Peyer's patch (tissue), 4 donors: Measurements from ENCODE around the gene DMD. TPM values are rescaled to one million over a fixed set of nuclear protein-coding genes. Genes with fewer than 3 reads are reported as not detected.

ENCODE experiments used
- DNase-seq, 3 donors: peaks; one replicate each; pipeline ENCODE4 v3.0.0-alpha.2; 2017 to 2019
- H3K27ac ChIP-seq, 4 donors: fragments of 200-600 bp; sonication (generic); one replicate each; pipeline ENCODE4 v1.5.1; 2016 to 2019
- H3K27me3 ChIP-seq, 2 donors: fragments of 200-600 bp; sonication (generic); one replicate each; pipeline ENCODE4 v1.5.1; 2019
- H3K36me3 ChIP-seq, 3 donors: fragments of 200-600 bp; sonication (generic); one replicate each; pipeline ENCODE4 v1.5.1; 2016 to 2019
- H3K4me1 ChIP-seq, 4 donors: fragments of 200-600 bp; sonication (generic); one replicate each; pipeline ENCODE4 v1.5.1; 2016 to 2019
- H3K4me3 ChIP-seq, 4 donors: fragments of 200-600 bp; sonication (generic); 1 replicate in 3 of 4; 2 replicates in 1 of 4; pipeline ENCODE4 v1.5.1; 2016 to 2019; ENCODE audit warnings: mild to moderate bottlenecking in 1 of 4
- H3K9me3 ChIP-seq, 4 donors: fragments of 200-600 bp; sonication (generic); one replicate each; pipeline ENCODE4 v1.5.1; 2016 to 2019; ENCODE audit warnings: mild to moderate bottlenecking in 1 of 4
- CTCF ChIP-seq, 6 experiments: fragments of 450-650 bp in 4 of 6; fragments of 200-600 bp in 2 of 6; sonication (generic) in 1 of 6; IDR thresholded peaks; one replicate each; pipeline ENCODE4 v1.5.1; 2017 to 2019; ENCODE audit warnings: antibody characterized with exemption in 6 of 6, mild to moderate bottlenecking in 3 of 6, moderate library complexity in 1 of 6
- POLR2A ChIP-seq, 2 donors: fragments of 450-650 bp; IDR thresholded peaks; one replicate each; pipeline ENCODE4 v1.5.1; 2017; ENCODE audit warnings: antibody characterized with exemption in 2 of 2, mild to moderate bottlenecking in 2 of 2, moderate library complexity in 2 of 2
- total RNA-seq, 4 donors: library from RNA; depleted of rRNA; stranded (reverse); fragments of >200 nt; gene quantifications; one replicate each; pipeline ENCODE4 v1.1.0, GENCODE V29; 2016

DMD gene
- total RNA-seq, 4 donors from 2014 or later, result 15.8 to 109 (median 19.1) TPM

GRCh38 chrX:32448320-32448719 is 763.0 kb downstream of the DMD start:
- Histone ChIP-seq H3K4me3 (no peak overlapping the region), H3K27ac (no peak overlapping the region), H3K36me3 (no peaks in the 10 kb centered on the region), H3K4me1 (no peaks in the 10 kb centered on the region), H3K9me3 (no peaks in the 10 kb centered on the region), H3K27me3 (no peaks in the 10 kb centered on the region)
- no peak for DNase-seq
- no peak for TF ChIP-seq CTCF (IDR thresholded peaks at IDR 0.05)
- TF ChIP-seq POLR2A (IDR thresholded peaks at IDR 0.05), result no peak

DNA sequence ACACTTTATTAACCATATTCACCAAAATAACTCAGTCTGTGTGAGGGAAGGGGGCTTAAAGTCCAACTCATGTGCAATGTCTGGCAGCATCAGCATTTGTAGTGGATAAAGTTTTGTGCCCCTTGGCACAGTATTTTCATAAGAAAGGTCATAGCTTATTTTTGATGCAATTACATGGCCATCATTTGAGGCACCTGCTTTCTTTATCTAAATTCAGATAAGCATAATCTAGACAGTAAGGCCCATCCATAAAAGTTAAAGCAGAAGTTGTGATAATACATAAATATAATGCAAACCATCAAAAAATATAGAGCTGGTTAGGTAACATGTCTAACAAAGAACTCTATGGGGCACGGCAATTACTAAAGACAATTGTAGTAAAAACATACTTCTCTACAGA is 763.7 kb downstream of the DMD start:
- H3K27ac ChIP-seq, result no peak overlapping the region
- no peaks in the 10 kb centered on the region for H3K36me3 ChIP-seq
- no peaks in the 10 kb centered on the region for H3K27me3 ChIP-seq
- H3K4me1 ChIP-seq, result no peaks in the 10 kb centered on the region
- TF ChIP-seq POLR2A (IDR thresholded peaks at IDR 0.05) (no peak), CTCF (IDR thresholded peaks at IDR 0.05) (no peak)
- H3K4me3 ChIP-seq, result no peak overlapping the region
- no peak for DNase-seq
- no peaks in the 10 kb centered on the region for H3K9me3 ChIP-seq

DNA sequence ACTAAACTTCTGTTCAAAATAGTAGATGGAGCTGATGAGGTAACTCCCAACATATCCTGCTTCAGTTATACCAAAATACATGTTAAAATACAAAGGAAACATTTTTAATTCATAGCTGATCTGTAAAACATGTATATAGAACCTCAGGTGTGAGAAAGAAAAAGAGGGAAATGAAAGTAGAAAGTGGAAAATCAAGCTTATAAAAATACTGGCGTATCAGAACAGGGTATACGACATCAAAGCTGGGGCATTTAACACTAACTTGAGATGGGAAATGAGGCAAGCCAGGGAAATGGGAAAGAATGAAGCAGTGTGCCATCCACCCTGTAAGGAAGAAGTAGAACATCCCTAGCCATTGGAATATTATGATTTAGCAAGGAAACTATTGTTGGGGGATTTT is 767.5 kb downstream of the DMD start:
- no peak overlapping the region for H3K4me3 ChIP-seq
- DNase-seq, result no peak
- TF ChIP-seq POLR2A (IDR thresholded peaks at IDR 0.05), result no peak
- no peak for TF ChIP-seq CTCF (IDR thresholded peaks at IDR 0.05)
- no peaks in the 10 kb centered on the region for H3K4me1 ChIP-seq
- no peaks in the 10 kb centered on the region for H3K27me3 ChIP-seq
- no peaks in the 10 kb centered on the region for H3K36me3 ChIP-seq
- H3K9me3 ChIP-seq, result no peaks in the 10 kb centered on the region
- H3K27ac ChIP-seq, result no peak overlapping the region

DNA sequence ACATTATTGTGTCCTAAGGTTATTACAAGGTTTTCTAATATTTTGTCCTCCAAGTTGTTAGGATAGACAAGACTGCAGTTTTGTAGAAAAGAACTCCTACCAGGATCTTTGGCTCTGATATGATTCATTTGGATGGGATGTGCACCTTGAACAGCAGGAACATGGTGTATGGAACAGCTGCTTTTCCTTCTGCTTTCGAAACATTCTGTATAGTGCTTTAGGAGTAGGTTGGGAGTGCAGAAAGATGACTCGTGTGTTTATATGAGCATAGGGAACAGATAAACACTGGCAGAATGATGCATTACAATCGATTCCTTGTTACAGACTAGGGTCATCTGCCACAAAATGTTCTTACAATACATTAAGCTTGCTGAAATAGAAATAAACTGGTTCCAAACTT is 790.1 kb downstream of the DMD start:
- no peak for TF ChIP-seq CTCF (IDR thresholded peaks at IDR 0.05)
- TF ChIP-seq POLR2A (IDR thresholded peaks at IDR 0.05), result no peak
- DNase-seq, result no peak
- H3K4me1 ChIP-seq, result no peaks in the 10 kb centered on the region

DNA sequence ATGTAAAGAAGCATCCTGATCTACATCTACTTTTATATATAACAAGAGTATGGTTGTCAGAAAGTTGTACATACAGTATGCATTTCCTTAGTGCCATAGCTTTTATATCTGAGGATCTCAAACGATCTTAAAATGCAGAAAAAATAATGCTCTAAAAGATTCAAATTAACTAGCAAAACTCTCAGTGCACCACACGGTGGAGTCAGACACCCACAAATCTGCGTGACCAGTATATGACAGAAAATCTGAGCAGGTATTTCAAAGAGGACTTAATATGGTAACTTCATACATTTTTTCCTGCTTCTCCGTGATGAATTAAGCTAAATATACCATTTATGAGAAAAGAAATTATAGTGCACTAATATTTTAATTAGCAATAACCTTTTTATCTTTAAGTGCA is 803.0 kb downstream of the DMD start:
- H3K4me3 ChIP-seq, result no peak overlapping the region
- TF ChIP-seq POLR2A (IDR thresholded peaks at IDR 0.05) (no peak), CTCF (IDR thresholded peaks at IDR 0.05) (no peak)
- no peaks in the 10 kb centered on the region for H3K36me3 ChIP-seq
- H3K9me3 ChIP-seq, result no peaks in the 10 kb centered on the region
- no peak for DNase-seq
- H3K27me3 ChIP-seq, result no peaks in the 10 kb centered on the region
- no peak overlapping the region for H3K27ac ChIP-seq
- no peaks in the 10 kb centered on the region for H3K4me1 ChIP-seq

More for the DNA sequence above, 790.1 kb downstream of the DMD start:
- Histone ChIP-seq H3K4me3 (no peak overlapping the region), H3K27ac (no peak overlapping the region), H3K27me3 (no peaks in the 10 kb centered on the region), H3K9me3 (no peaks in the 10 kb centered on the region), H3K36me3 (no peaks in the 10 kb centered on the region)

DNA sequence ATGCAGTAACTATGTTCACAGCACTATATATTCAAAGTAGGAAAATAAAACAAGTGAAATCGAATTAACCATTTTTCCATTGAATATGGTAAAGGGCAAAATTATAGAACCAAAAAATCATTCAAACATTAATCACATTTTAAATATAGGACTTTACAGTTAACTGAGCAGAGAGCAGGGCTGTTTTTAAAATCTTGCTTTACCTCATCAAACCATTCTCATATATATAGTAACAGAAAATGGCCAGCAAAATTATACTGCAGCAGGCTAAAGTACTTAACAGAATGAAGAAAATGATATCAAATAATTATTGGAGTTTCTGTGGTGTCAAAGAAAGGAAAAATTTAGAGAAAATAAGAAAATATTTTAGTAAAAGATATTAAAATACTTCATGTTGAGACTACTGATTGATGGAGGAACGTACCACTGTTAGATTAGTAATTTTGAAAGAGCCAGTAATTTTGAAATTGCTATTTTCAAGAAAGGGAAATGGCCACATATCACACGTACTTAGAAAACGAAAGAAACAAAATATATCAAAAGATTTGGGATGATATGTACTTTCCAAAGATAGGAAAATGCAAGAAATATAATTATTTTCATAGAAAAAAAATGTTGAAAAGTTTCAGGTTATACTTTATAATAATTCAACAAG is 813.7 kb downstream of the DMD start:
- H3K4me1 ChIP-seq, result no peaks in the 10 kb centered on the region
- no peaks in the 10 kb centered on the region for H3K27me3 ChIP-seq
- H3K4me3 ChIP-seq, result no peak overlapping the region
- no peaks in the 10 kb centered on the region for H3K36me3 ChIP-seq
- TF ChIP-seq POLR2A (IDR thresholded peaks at IDR 0.05), result no peak
- TF ChIP-seq CTCF (IDR thresholded peaks at IDR 0.05), result no peak
- H3K9me3 ChIP-seq, result no peaks in the 10 kb centered on the region
- DNase-seq, result no peak
- H3K27ac ChIP-seq, result no peak overlapping the region
